Right lobe of liver (tissue), 4 donors: ENCODE results near the gene RPL3.

Experiments used
- CTCF ChIP-seq, 4 donors: fragments of 200-600 bp in 3 of 4; fragments of 450-650 bp in 1 of 4; IDR thresholded peaks; one replicate each; pipeline versions ENCODE4 v1.5.1 to v1.8.0; 2016 to 2022; ENCODE audit warnings: antibody characterized with exemption in 4 of 4, mild to moderate bottlenecking in 2 of 4
- POLR2A ChIP-seq: fragments of 450-650 bp; IDR thresholded peaks from one replicate; pipeline ENCODE4 v1.6.1; 2017; ENCODE audit warnings: antibody characterized with exemption, mild to moderate bottlenecking
- donor health status: DM: no; HTN: no; CAD: no.
- donor health status: DM: no; HTN: no; CAD: no.
- donor health status: DM: no; HTN: yes; CAD: no.

GRCh38 chr22:39291523-39291922, 27.9 kb downstream of the RPL3 start:
- TF ChIP-seq CTCF (IDR thresholded peaks at IDR 0.05) (no peak), POLR2A (no peak)
